Erythroblast (primary cell): ENCODE results near the gene EYS.
"Not testable (repeated sequence)": the region's sequence is repeated elsewhere in the genome, so short reads cannot be mapped to it uniquely, and the experiment has no call there.

Experiments
- GATA1 ChIP-seq: IDR thresholded peaks from 2 replicates; pipeline ENCODE4 v1.6.1; 2011; ENCODE audit warnings: low read depth, mild to moderate bottlenecking, control low read depth, low read length, moderate library complexity
- POLR2A ChIP-seq: IDR thresholded peaks from 2 replicates; pipeline ENCODE4 v1.6.1; 2011; ENCODE audit warnings: mild to moderate bottlenecking, low read length

DNA sequence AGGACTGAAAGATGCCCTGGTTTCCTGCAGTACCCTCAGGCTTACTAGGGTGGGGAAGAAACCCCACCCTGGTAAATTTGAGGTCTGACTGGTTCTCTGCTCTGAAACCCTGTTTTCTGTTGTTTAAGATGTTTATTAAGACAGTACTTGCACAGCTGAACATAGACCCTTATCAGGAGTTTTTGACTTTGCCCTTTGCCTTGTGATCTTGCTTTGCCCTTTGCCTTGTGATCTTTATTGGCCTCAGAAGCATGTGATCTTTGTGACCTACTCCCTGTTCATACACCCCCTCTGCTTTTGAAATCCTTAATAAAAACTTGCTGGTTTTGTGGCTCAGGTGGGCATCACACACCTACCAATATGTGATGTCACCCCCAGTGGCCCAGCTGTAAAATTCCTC is 1949.8 kb downstream of the EYS start:
- TF ChIP-seq POLR2A, GATA1: not testable (repeated sequence)
